ENCODE data around the gene SLC46A2. TPM values are rescaled to one million over a fixed set of nuclear protein-coding genes. Genes with fewer than 3 reads are reported as not detected.

The SLC46A2 gene
- polyA plus RNA-seq, 1 donor from 2014 or later: not detected

DNA sequence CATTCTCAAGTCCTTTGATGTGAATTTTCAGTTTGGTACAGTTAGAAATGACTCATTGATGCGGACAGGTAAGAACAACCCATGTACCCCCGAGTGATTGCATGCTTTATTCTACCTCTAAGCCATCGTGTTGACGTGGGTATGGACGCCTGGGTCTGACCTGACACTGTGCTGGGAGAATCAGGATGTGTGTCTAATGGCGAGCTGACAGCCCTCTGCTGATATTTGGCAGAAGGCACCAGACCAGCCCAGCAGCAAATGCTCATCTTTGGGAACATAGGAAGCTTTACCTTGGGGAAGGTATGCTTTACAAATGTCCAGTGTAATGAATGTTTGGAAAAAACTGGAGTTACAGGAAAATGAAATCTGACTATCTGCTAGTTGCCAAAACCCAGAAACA is 20.1 kb downstream of the SLC46A2 start:
- no peaks in the 10 kb centered on the region for H4K20me1 ChIP-seq (ENCODE audit: insufficient read depth)
- TF ChIP-seq SMC3 (conservative IDR thresholded peaks at IDR 0.05; ENCODE audit: poor library complexity): no peak
- no peak for TF ChIP-seq POLR2AphosphoS5 (IDR thresholded peaks at IDR 0.05)
- no peak for TF ChIP-seq TAF1 (IDR thresholded peaks at IDR 0.05; ENCODE audit: low read depth)
- no peaks in the 10 kb centered on the region for H3K27me3 ChIP-seq (ENCODE audit: insufficient read depth, low read depth, low read length)
- no peaks in the 10 kb centered on the region for H3F3A ChIP-seq (ENCODE audit: insufficient read depth, low read length, poor library complexity, severe bottlenecking)
- no peak overlapping the region for H3K27ac ChIP-seq (ENCODE audit: low read length)
- no peak overlapping the region for H3K4me3 ChIP-seq (ENCODE audit: low read length)
- H3K79me2 ChIP-seq (replicated peaks; ENCODE audit: insufficient read depth, low read length): no peaks in the 10 kb centered on the region
- no peaks in the 10 kb centered on the region for H3K9me3 ChIP-seq (ENCODE audit: low read length)
- H3K9ac ChIP-seq (ENCODE audit: low read length): no peak overlapping the region
- no peaks in the 10 kb centered on the region for H3K9me2 ChIP-seq (ENCODE audit: insufficient read depth, low read length)
- H3K4me2 ChIP-seq (ENCODE audit: low read length): no peak overlapping the region
- no peak overlapping the region for H2AFZ ChIP-seq (ENCODE audit: low read depth, low read length)
- H3K36me3 ChIP-seq (ENCODE audit: insufficient read depth, low read length): peaks cover 4% of the 10 kb centered on the region

DNA sequence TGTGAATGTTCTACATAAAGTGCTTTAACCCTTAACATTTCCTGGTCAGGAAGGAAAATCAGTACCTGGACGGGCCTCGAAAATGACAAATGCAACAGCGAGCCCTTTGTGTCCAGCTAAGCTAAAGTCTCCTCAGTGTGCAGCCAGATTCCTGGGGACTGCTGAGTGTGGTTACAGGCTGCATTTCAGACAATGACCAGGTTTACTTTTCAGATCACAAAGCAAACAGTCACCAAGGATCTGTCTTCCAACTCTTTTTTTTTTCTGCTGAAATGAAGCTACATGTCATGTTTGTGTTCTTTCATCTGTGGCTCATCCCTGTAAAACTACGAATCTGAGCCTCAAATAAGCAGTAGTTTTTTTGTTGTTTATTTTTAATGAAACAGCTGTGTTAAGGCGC is 20.8 kb downstream of the SLC46A2 start:
- Histone ChIP-seq H3F3A (ENCODE audit: insufficient read depth, low read length, poor library complexity, severe bottlenecking) (no peaks in the 10 kb centered on the region), H3K9me2 (ENCODE audit: insufficient read depth, low read length) (no peaks in the 10 kb centered on the region), H3K27ac (ENCODE audit: low read length) (no peak overlapping the region), H4K20me1 (ENCODE audit: insufficient read depth) (no peaks in the 10 kb centered on the region), H3K4me3 (ENCODE audit: low read length) (no peak overlapping the region), H3K4me2 (ENCODE audit: low read length) (no peak overlapping the region), H3K9ac (ENCODE audit: low read length) (no peak overlapping the region), H3K79me2 (replicated peaks; ENCODE audit: insufficient read depth, low read length) (no peaks in the 10 kb centered on the region), H3K9me3 (ENCODE audit: low read length) (no peaks in the 10 kb centered on the region), H3K27me3 (ENCODE audit: insufficient read depth, low read depth, low read length) (no peaks in the 10 kb centered on the region), H3K36me3 (ENCODE audit: insufficient read depth, low read length) (no peaks in the 10 kb centered on the region), H2AFZ (ENCODE audit: low read depth, low read length) (no peak overlapping the region)
- TF ChIP-seq REST (IDR thresholded peaks at IDR 0.05; ENCODE audit: borderline replicate concordance) (no peak), TAF1 (IDR thresholded peaks at IDR 0.05; ENCODE audit: low read depth) (no peak), CTCF (IDR thresholded peaks at IDR 0.05; ENCODE audit: poor library complexity, severe bottlenecking) (no peak), POLR2AphosphoS5 (IDR thresholded peaks at IDR 0.05) (no peak), EZH2 (IDR thresholded peaks at IDR 0.05; ENCODE audit: borderline replicate concordance, insufficient read depth, low read length, poor library complexity, severe bottlenecking) (no peak), EP300 (conservative IDR thresholded peaks at IDR 0.05; ENCODE audit: poor library complexity, severe bottlenecking) (no peak), RAD21 (conservative IDR thresholded peaks at IDR 0.05) (no peak), SMC3 (conservative IDR thresholded peaks at IDR 0.05; ENCODE audit: poor library complexity) (no peak), MXI1 (conservative IDR thresholded peaks at IDR 0.05; ENCODE audit: poor library complexity, severe bottlenecking) (no peak)

All from neural cell (in vitro differentiated cells).